SU-DHL-6 (cell line): Measurements from ENCODE around the gene ZSWIM2.
"Not testable (repeated sequence)": the region's sequence is repeated elsewhere in the genome, so short reads cannot be mapped to it uniquely, and the experiment has no call there.

Experiments used
- H2AFZ ChIP-seq: fragments of 200-600 bp; sonication (generic); 2 replicates; pipeline ENCODE4 v1.6.1; 2014; ENCODE audit warnings: low read depth, mild to moderate bottlenecking, moderate library complexity, mixed read lengths, antibody characterized with exemption, low read length; ENCODE audit not compliant: severe bottlenecking
- H3F3A ChIP-seq: fragments of 200-600 bp; shearing (Covaris generic); 2 replicates; pipeline ENCODE4 v1.6.0; 2016; ENCODE audit warnings: antibody characterized with exemption, mild to moderate bottlenecking; ENCODE audit not compliant: insufficient read depth
- H3K27ac ChIP-seq: fragments of 200-600 bp; sonication (generic); 2 replicates; pipeline ENCODE4 v1.5.1; 2016; ENCODE audit warnings: low read depth, mild to moderate bottlenecking, low read length, moderate library complexity, mixed read lengths
- H3K27me3 ChIP-seq: fragments of 200-600 bp; sonication (generic), shearing (Covaris generic); 2 replicates; pipeline ENCODE4 v1.6.0; 2014; ENCODE audit warnings: mild to moderate bottlenecking, low read length
- H3K36me3 ChIP-seq: fragments of 200-600 bp; sonication (generic); 2 replicates; pipeline ENCODE4 v1.6.1; 2014; ENCODE audit warnings: mild to moderate bottlenecking, low read length, mixed read lengths
- H3K4me2 ChIP-seq: fragments of 300-600, 200-600 bp; shearing (Covaris generic), sonication (generic); 2 replicates; pipeline ENCODE4 v1.6.0; 2014; ENCODE audit warnings: low read length, low read depth, mild to moderate bottlenecking; ENCODE audit not compliant: poor library complexity, severe bottlenecking
- H3K4me3 ChIP-seq: fragments of 200-600 bp; sonication (generic); 2 replicates; pipeline ENCODE4 v1.5.1; 2014; ENCODE audit warnings: antibody characterized with exemption, low read length, mild to moderate bottlenecking, mixed read lengths; ENCODE audit not compliant: insufficient read depth, poor library complexity, severe bottlenecking
- H3K79me2 ChIP-seq: fragments of 200-600 bp; sonication (generic); 2 replicates; pipeline ENCODE4 v1.6.1; 2014; ENCODE audit warnings: mild to moderate bottlenecking, low read length, moderate library complexity; ENCODE audit not compliant: insufficient read depth
- H3K9ac ChIP-seq: fragments of 200-600 bp; sonication (generic); 2 replicates; pipeline ENCODE4 v1.7.0; 2014; ENCODE audit warnings: mild to moderate bottlenecking, low read length
- H3K9me2 ChIP-seq: fragments of 200-600 bp; sonication (generic); replicated peaks from 2 replicates; pipeline ENCODE4 v1.6.1; 2014; ENCODE audit warnings: low read length; ENCODE audit not compliant: insufficient read depth
- H3K9me3 ChIP-seq: fragments of 200-600 bp; sonication (generic); 2 replicates; pipeline ENCODE4 v1.6.1; 2014; ENCODE audit warnings: low read length, mixed read lengths; ENCODE audit not compliant: insufficient read depth
- H4K20me1 ChIP-seq: fragments of 200-600 bp; sonication (generic); 2 replicates; pipeline ENCODE4 v1.6.1; 2014; ENCODE audit warnings: low read depth, mild to moderate bottlenecking, antibody characterized with exemption, low read length, moderate library complexity, mixed read lengths
- EZH2phosphoT487 ChIP-seq: fragments of 200-600 bp; sonication (generic), shearing (Covaris generic); conservative IDR thresholded peaks from 2 replicates; pipeline ENCODE4 v1.6.1; 2018; ENCODE audit warnings: mild to moderate bottlenecking, antibody characterized with exemption, low read length, moderate library complexity, mixed read lengths
- TF ChIP-seq, protein P1 (sequence below): fragments of 200-600 bp; sonication (generic); IDR thresholded peaks from one replicate; pipeline ENCODE4 v1.5.1; 2017; ENCODE audit warnings: antibody characterized with exemption, mild to moderate bottlenecking, low read length, moderate library complexity; ENCODE audit not compliant: insufficient read depth, poor library complexity, severe bottlenecking

Gene ZSWIM2, protein sequence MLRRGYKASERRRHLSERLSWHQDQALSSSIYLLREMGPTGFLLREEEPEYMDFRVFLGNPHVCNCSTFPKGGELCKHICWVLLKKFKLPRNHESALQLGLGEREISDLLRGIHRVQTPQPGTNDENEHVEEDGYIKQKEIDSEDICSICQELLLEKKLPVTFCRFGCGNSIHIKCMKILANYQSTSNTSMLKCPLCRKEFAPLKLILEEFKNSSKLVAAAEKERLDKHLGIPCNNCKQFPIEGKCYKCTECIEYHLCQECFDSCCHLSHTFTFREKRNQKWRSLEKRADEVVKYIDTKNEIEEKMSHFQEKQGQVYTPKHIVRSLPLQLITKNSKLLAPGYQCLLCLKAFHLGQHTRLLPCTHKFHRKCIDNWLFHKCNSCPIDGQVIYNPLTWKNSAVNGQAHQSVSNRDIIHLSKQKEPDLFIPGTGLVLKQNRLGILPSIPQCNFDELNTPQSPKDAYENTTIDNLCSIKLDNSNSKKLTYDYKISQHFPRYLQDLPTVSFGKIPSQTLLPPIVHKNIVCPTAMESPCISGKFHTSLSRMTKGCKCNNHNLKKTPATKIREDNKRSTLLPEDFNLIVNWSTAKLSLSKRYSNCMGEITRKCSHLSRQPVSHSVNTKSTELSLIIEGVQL

DNA sequence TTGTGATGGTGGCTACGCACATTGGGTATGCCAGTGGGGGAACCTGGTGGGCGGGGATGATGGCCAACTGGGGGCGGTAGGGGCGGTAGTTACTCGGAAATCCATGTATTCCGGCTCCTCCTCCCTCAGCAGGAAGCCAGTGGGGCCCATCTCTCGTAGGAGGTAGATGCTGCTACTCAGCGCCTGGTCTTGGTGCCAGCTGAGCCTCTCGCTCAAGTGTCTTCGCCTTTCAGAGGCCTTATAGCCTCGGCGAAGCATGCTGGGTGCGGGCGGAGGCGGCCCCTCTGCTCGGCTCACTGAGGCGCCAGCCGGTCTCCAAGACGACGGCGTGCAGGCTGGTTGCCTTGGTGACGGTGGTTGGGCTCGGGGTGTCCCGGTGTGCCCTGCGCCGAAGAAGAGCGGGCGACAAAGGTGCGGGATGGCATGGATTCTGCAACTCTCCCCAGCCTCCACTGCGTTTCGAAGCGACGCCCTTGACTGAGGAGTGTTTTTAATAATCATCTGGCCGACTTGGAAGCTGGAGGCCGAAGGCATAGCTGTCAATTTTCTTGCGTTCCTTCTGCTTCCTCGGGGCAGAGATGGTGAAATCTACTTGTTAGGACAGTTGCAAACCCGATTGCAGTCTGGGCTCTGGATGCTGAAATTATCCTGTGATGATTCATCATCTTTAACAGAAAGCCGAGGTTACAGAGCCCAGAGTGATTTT is at the start of gene ZSWIM2:
ZSWIM2 (minus strand) TSS at position 298 of the 706 bp plus-strand sequence; CDS start at position 258, 40 bp downstream.
- peak within 1 kb of the TSS; percentile 22 for H3K4me2 ChIP-seq
- no peaks in the 10 kb centered on the region for H3K9me3 ChIP-seq
- no peaks in the 10 kb centered on the region for H4K20me1 ChIP-seq
- H3F3A ChIP-seq: no peaks in the 10 kb centered on the region
- no peak within 1 kb of the TSS for H2AFZ ChIP-seq
- no peaks in the 10 kb centered on the region for H3K27me3 ChIP-seq
- no peak within 1 kb of the TSS for H3K4me3 ChIP-seq
- no peak within 1 kb of the TSS for H3K9ac ChIP-seq
- no peaks in the 10 kb centered on the region for H3K79me2 ChIP-seq
- TF ChIP-seq, protein P1, sequence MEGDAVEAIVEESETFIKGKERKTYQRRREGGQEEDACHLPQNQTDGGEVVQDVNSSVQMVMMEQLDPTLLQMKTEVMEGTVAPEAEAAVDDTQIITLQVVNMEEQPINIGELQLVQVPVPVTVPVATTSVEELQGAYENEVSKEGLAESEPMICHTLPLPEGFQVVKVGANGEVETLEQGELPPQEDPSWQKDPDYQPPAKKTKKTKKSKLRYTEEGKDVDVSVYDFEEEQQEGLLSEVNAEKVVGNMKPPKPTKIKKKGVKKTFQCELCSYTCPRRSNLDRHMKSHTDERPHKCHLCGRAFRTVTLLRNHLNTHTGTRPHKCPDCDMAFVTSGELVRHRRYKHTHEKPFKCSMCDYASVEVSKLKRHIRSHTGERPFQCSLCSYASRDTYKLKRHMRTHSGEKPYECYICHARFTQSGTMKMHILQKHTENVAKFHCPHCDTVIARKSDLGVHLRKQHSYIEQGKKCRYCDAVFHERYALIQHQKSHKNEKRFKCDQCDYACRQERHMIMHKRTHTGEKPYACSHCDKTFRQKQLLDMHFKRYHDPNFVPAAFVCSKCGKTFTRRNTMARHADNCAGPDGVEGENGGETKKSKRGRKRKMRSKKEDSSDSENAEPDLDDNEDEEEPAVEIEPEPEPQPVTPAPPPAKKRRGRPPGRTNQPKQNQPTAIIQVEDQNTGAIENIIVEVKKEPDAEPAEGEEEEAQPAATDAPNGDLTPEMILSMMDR: no peak
- H3K9me2 ChIP-seq: no peaks in the 10 kb centered on the region
- no peak within 1 kb of the TSS for H3K27ac ChIP-seq
- H3K36me3 ChIP-seq: no peaks in the 10 kb centered on the region

DNA sequence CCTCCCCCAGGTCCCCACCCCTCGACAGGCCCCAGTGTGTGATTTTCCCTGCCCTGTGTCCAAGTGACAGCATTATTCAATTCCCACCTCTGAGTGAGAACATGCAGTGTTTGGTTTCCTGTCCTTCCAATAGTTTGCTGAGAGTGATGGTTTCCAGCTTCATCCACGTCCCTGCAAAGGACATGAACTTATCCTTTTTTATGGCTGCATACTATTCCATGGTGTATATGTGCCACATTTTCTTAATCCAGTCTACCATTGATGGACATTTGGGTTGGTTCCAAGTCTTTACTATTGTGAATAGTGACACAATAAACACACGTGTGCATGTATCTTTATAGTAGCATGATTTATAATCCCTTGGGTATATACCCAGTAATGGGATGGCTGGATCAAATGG is 47.2 kb upstream of the ZSWIM2 start:
- not testable (repeated sequence) for H3K4me3 ChIP-seq, H3K79me2 ChIP-seq, H3F3A ChIP-seq, H3K27me3 ChIP-seq, H2AFZ ChIP-seq, H3K27ac ChIP-seq, H3K36me3 ChIP-seq, H4K20me1 ChIP-seq, H3K9me3 ChIP-seq, H3K4me2 ChIP-seq, H3K9me2 ChIP-seq, H3K9ac ChIP-seq

DNA sequence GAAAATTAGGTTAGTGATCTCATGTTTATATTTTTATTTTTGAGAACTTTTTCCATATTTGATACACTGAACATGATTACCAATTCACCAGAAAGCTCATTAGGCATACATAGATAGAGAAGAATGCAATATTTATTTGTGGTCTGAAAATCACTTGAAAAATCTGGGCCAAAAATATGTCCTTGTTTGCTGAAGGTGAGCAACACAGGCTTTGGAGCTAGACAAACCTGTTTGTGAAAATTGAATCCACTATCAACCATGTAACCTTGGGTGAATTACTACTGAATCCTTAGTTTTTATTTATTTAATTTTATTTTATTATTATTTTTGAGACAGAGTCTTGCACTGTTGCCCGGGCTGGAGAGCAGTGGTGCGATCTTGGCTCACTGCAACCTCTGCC is 46.5 kb upstream of the ZSWIM2 start:
- no peaks in the 10 kb centered on the region for H3K9me2 ChIP-seq
- no peaks in the 10 kb centered on the region for H3K27me3 ChIP-seq

More for the DNA sequence above, 46.5 kb upstream of the ZSWIM2 start:
- Histone ChIP-seq H3F3A (no peaks in the 10 kb centered on the region), H3K4me2 (no peak overlapping the region), H3K9me3 (no peaks in the 10 kb centered on the region), H3K36me3 (no peaks in the 10 kb centered on the region), H3K9ac (no peak overlapping the region), H2AFZ (no peak overlapping the region), H3K27ac (no peak overlapping the region), H3K79me2 (no peaks in the 10 kb centered on the region), H4K20me1 (no peaks in the 10 kb centered on the region), H3K4me3 (no peak overlapping the region)
- no peak for TF ChIP-seq EZH2phosphoT487
- TF ChIP-seq, protein P1: no peak
